HepG2 (cell line): ENCODE data around the gene POLR1H. TPM values are rescaled to one million over a fixed set of nuclear protein-coding genes. Genes with fewer than 3 reads are reported as not detected.

Experiments used
- AKNA ChIP-seq: sonication (generic); formaldehyde crosslinking; IDR thresholded peaks from 2 replicates; pipeline ENCODE4 v1.4.0; 2020; ENCODE audit warnings: missing genetic modification reagents, borderline replicate concordance
- CEBPG ChIP-seq: IDR thresholded peaks from 2 replicates; pipeline ENCODE4 v1.6.1; 2016
- EHMT2 ChIP-seq: fragments of 200-600 bp; sonication (generic); IDR thresholded peaks from 2 replicates; pipeline ENCODE4 v1.7.0; 2017; ENCODE audit warnings: antibody characterized with exemption, low read depth, low read length, borderline replicate concordance
- GABPB1 ChIP-seq: IDR thresholded peaks from 2 replicates; pipeline ENCODE4 v1.6.1; 2016; ENCODE audit warnings: mild to moderate bottlenecking, missing genetic modification reagents, moderate library complexity, missing compliant biosample characterization
- KMT2A ChIP-seq: sonication (generic); formaldehyde crosslinking; IDR thresholded peaks from 2 replicates; pipeline ENCODE4 v1.4.0; 2020; ENCODE audit warnings: missing genetic modification reagents
- SAFB2 ChIP-seq: sonication (generic); formaldehyde crosslinking; IDR thresholded peaks from 2 replicates; pipeline ENCODE4 v1.5.1; 2020; ENCODE audit warnings: missing genetic modification reagents, low read depth, mild to moderate bottlenecking, borderline replicate concordance
- SMAD1 ChIP-seq: sonication (generic); formaldehyde crosslinking; IDR thresholded peaks from 2 replicates; pipeline ENCODE4 v1.4.0; 2020; ENCODE audit warnings: missing genetic modification reagents, low read depth, mild to moderate bottlenecking, borderline replicate concordance
- SPEN ChIP-seq: sonication (generic); formaldehyde crosslinking; IDR thresholded peaks from 2 replicates; pipeline ENCODE4 v1.5.1; 2020; ENCODE audit warnings: low read depth, mild to moderate bottlenecking, missing genetic modification reagents
- STAT6 ChIP-seq: sonication (generic); formaldehyde crosslinking; IDR thresholded peaks from 2 replicates; pipeline ENCODE4 v1.4.0; 2020; ENCODE audit warnings: missing genetic modification reagents, mild to moderate bottlenecking, borderline replicate concordance
- YEATS2 ChIP-seq: sonication (generic); formaldehyde crosslinking; IDR thresholded peaks from 2 replicates; pipeline ENCODE4 v1.4.0; 2020; ENCODE audit warnings: missing genetic modification reagents, borderline replicate concordance
- ZNF30 ChIP-seq: sonication (generic); formaldehyde crosslinking; IDR thresholded peaks from 2 replicates; pipeline ENCODE4 v1.5.0; 2020; ENCODE audit warnings: mild to moderate bottlenecking, missing genetic modification reagents
- ZNF350 ChIP-seq: sonication (generic); formaldehyde crosslinking; IDR thresholded peaks from 2 replicates; pipeline ENCODE4 v1.4.0; 2020; ENCODE audit warnings: mild to moderate bottlenecking, low read depth, missing genetic modification reagents, borderline replicate concordance
- ZNF687 ChIP-seq: sonication (generic); formaldehyde crosslinking; IDR thresholded peaks from 2 replicates; pipeline ENCODE4 v1.5.1; 2020; ENCODE audit warnings: mild to moderate bottlenecking, missing genetic modification reagents, moderate library complexity
- ZNF768 ChIP-seq: sonication (generic); formaldehyde crosslinking; IDR thresholded peaks from 2 replicates; pipeline ENCODE4 v1.4.0; 2020; ENCODE audit warnings: missing genetic modification reagents
- ZNF777 ChIP-seq: sonication (generic); formaldehyde crosslinking; IDR thresholded peaks from 2 replicates; pipeline ENCODE4 v1.4.0; 2020; ENCODE audit warnings: missing genetic modification reagents
- polyA plus RNA-seq, 8 experiments: library from polyadenylated mRNA; depleted of rRNA in 3 of 8; stranded (reverse) in 7 of 8; unstranded in 1 of 8; fragments of >200 nt; fragmentation: Illumina TruSeq in 4 of 8; extraction: Trizol in 4 of 8; gene quantifications; 2 replicates each; pipeline versions ENCODE4 v1.2.1 to v1.2.3, GENCODE V29; 2011 to 2016; ENCODE audit warnings: low read depth in 4 of 8, missing spikeins in 1 of 8, mixed read lengths in 1 of 8; ENCODE audit not compliant: insufficient read depth in 1 of 8
- total RNA-seq, 5 experiments: library from RNA; depleted of rRNA; stranded (reverse); fragments of >200 nt; fragmentation: Illumina TruSeq; extraction: Trizol; gene quantifications; 2 replicates each; pipeline ENCODE4 v1.2.3, GENCODE V29; 2016; ENCODE audit warnings: low read depth in 1 of 5

POLR1H gene
- total and polyA plus RNA-seq, 2 of the 13 experiments (the other 11 are each of a cell fraction or from before 2014, with no cell fraction given): 61.4 to 79.8 TPM

- TF ChIP-seq ZNF30 (CRISPR knock-in tag) (no peak), KMT2A (peak; percentile 67; the same call in 1 of the 2 replicates), ZNF350 (CRISPR knock-in tag) (peak; percentile 87; the same call in 1 of the 2 replicates), ZNF768 (CRISPR knock-in tag) (0 out of 2 replicates have a peak, but pooled peaks have one; percentile 7), ZNF777 (CRISPR knock-in tag) (no peak; the same call in 1 of the 2 replicates), SMAD1 (CRISPR knock-in tag) (peak; percentile 53; the same call in 1 of the 2 replicates), AKNA (CRISPR knock-in tag) (no peak), GABPB1 (CRISPR knock-in tag) (peak; percentile 83), STAT6 (CRISPR knock-in tag) (peak; percentile 79; the same call in 1 of the 2 replicates), YEATS2 (CRISPR knock-in tag) (peak; percentile 76; the same call in 1 of the 2 replicates), CEBPG (CRISPR knock-in tag) (peak; percentile 21; the same call in 1 of the 2 replicates), ZNF687 (CRISPR knock-in tag) (peak; percentile 77), EHMT2 (no peak), SAFB2 (CRISPR knock-in tag) (0 out of 2 replicates have a peak, but pooled peaks have one; percentile 54), SPEN (CRISPR knock-in tag) (peak; percentile 57; the same call in 1 of the 2 replicates)
Observed at GRCh38 chr6:30102970-30103871, 42.2 kb downstream of the POLR1H start (continued).
